Measurements from ENCODE around the gene RAD23B. TPM values are rescaled to one million over a fixed set of nuclear protein-coding genes. Genes with fewer than 3 reads are reported as not detected.
A peak's percentile ranks its signal among the peaks of the same experiment; 100 is the strongest.

Gene RAD23B
- total RNA-seq, 1 donor from 2014 or later = 205 TPM

- no peak for DNase-seq (ENCODE audit: low read depth)
- Mint-ChIP-seq H3K27ac (ENCODE audit: unreplicated experiment) (no peak overlapping the region), H3K4me1 (ENCODE audit: low read depth, unreplicated experiment) (peaks cover 2% of the 10 kb centered on the region), H3K27me3 (ENCODE audit: low read depth, unreplicated experiment) (no peaks in the 10 kb centered on the region), H3K9me3 (ENCODE audit: unreplicated experiment) (no peaks in the 10 kb centered on the region), H3K36me3 (ENCODE audit: low read depth, unreplicated experiment) (peaks cover 33% of the 10 kb centered on the region), H3K4me3 (ENCODE audit: unreplicated experiment) (no peak overlapping the region)
- H3K4me2 ChIP-seq (ENCODE audit: low read length) = no peak overlapping the region
- H3K36me3 ChIP-seq (ENCODE audit: insufficient read depth, low read length) = peaks cover 23% of the 10 kb centered on the region
- no peak overlapping the region for H3K9ac ChIP-seq (ENCODE audit: low read length)
- H3K4me3 ChIP-seq (ENCODE audit: insufficient read depth, low read depth, low read length) = no peak overlapping the region
- peaks cover 4% of the 10 kb centered on the region for H3K4me1 ChIP-seq (ENCODE audit: insufficient read depth, low read length)
- H2AFZ ChIP-seq (ENCODE audit: low read depth, low read length) = no peak overlapping the region
- no peak overlapping the region for H3K27ac ChIP-seq (ENCODE audit: low read depth, low read length)
- TF ChIP-seq CTCF (IDR thresholded peaks at IDR 0.05; ENCODE audit: insufficient read depth, low read depth, low read length) = no peak
- no peak for TF ChIP-seq EZH2 (IDR thresholded peaks at IDR 0.05; ENCODE audit: insufficient read depth, low read length)
- FAIRE-seq = no peak
- H3K9me3 ChIP-seq (ENCODE audit: insufficient read depth, low read depth, low read length) = no peaks in the 10 kb centered on the region
- peaks cover 53% of the 10 kb centered on the region for H4K20me1 ChIP-seq (ENCODE audit: insufficient read depth, low read length)
- peaks cover 4% of the 10 kb centered on the region for H3K79me2 ChIP-seq (ENCODE audit: insufficient read depth, low read length)
- no peaks in the 10 kb centered on the region for H3K27me3 ChIP-seq (ENCODE audit: insufficient read depth, low read length)
These were observed 56.0 kb downstream of the RAD23B start for GRCh38 chr9:107338911-107339659.

- Histone ChIP-seq H3K36me3 (ENCODE audit: insufficient read depth, low read length) (peaks cover 15% of the 10 kb centered on the region), H3K27ac (ENCODE audit: low read depth, low read length) (no peak overlapping the region), H3K4me2 (ENCODE audit: low read length) (no peak overlapping the region), H2AFZ (ENCODE audit: low read depth, low read length) (no peak overlapping the region), H3K4me1 (ENCODE audit: insufficient read depth, low read length) (peaks cover 4% of the 10 kb centered on the region), H3K79me2 (ENCODE audit: insufficient read depth, low read length) (no peaks in the 10 kb centered on the region), H3K27me3 (ENCODE audit: insufficient read depth, low read length) (no peaks in the 10 kb centered on the region), H3K9ac (ENCODE audit: low read length) (no peak overlapping the region), H3K4me3 (ENCODE audit: insufficient read depth, low read depth, low read length) (no peak overlapping the region), H4K20me1 (ENCODE audit: insufficient read depth, low read length) (peaks cover 41% of the 10 kb centered on the region), H3K9me3 (ENCODE audit: insufficient read depth, low read depth, low read length) (no peaks in the 10 kb centered on the region)
- peak overlapping the region; percentile 14 for H3K27ac Mint-ChIP-seq (ENCODE audit: unreplicated experiment)
- no peak overlapping the region for H3K4me3 Mint-ChIP-seq (ENCODE audit: unreplicated experiment)
- DNase-seq (ENCODE audit: low read depth) (peak; percentile 11), FAIRE-seq (no peak)
- H3K4me1 Mint-ChIP-seq (ENCODE audit: low read depth, unreplicated experiment) = peaks cover 2% of the 10 kb centered on the region
- H3K27me3 Mint-ChIP-seq (ENCODE audit: low read depth, unreplicated experiment) = no peaks in the 10 kb centered on the region
- H3K36me3 Mint-ChIP-seq (ENCODE audit: low read depth, unreplicated experiment) = peaks cover 25% of the 10 kb centered on the region
- no peaks in the 10 kb centered on the region for H3K9me3 Mint-ChIP-seq (ENCODE audit: unreplicated experiment)
- TF ChIP-seq CTCF (IDR thresholded peaks at IDR 0.05; ENCODE audit: insufficient read depth, low read depth, low read length) (peak; percentile 53), EZH2 (IDR thresholded peaks at IDR 0.05; ENCODE audit: insufficient read depth, low read length) (no peak)
These were observed 58.0 kb downstream of the RAD23B start for GRCh38 chr9:107340920-107341632.
